Suprapubic skin (tissue), 4 donors: Measurements from ENCODE around the gene PCNT. TPM values are rescaled to one million over a fixed set of nuclear protein-coding genes. Genes with fewer than 3 reads are reported as not detected.

Experiments
- DNase-seq, 2 donors: peaks; one replicate each; pipeline ENCODE4 v3.0.0-alpha.2; 2019; ENCODE audit warnings: low spot score in 2 of 2
- H3K27ac ChIP-seq: fragments of 200-600 bp; sonication (generic); one replicate; pipeline ENCODE4 v1.5.1; 2019
- H3K27me3 ChIP-seq: fragments of 200-600 bp; sonication (generic); one replicate; pipeline ENCODE4 v1.5.1; 2019
- H3K36me3 ChIP-seq: fragments of 200-600 bp; sonication (generic); one replicate; pipeline ENCODE4 v1.5.1; 2019
- H3K4me1 ChIP-seq: fragments of 200-600 bp; sonication (generic); one replicate; pipeline ENCODE4 v1.5.1; 2019
- H3K4me3 ChIP-seq: fragments of 200-600 bp; sonication (generic); one replicate; pipeline ENCODE4 v1.5.1; 2019; ENCODE audit warnings: mild to moderate bottlenecking
- H3K9me3 ChIP-seq: fragments of 200-600 bp; sonication (generic); one replicate; pipeline ENCODE4 v1.5.1; 2019
- CTCF ChIP-seq, 2 donors: fragments of 200-600 bp in 1 of 2; fragments of 450-650 bp in 1 of 2; sonication (generic) in 1 of 2; IDR thresholded peaks; one replicate each; pipeline ENCODE4 v1.5.1; 2016 to 2019; ENCODE audit warnings: antibody characterized with exemption in 2 of 2, mild to moderate bottlenecking in 1 of 2, moderate library complexity in 1 of 2
- EP300 ChIP-seq: sonication (generic); formaldehyde crosslinking; IDR thresholded peaks from one replicate; pipeline ENCODE4 v1.6.1; 2017; ENCODE audit warnings: antibody characterized with exemption
- POLR2A ChIP-seq, 2 donors: fragments of 450-650 bp; IDR thresholded peaks; one replicate each; pipeline ENCODE4 v1.6.1; 2017; ENCODE audit warnings: antibody characterized with exemption in 2 of 2, mild to moderate bottlenecking in 2 of 2, moderate library complexity in 2 of 2
- POLR2AphosphoS5 ChIP-seq, 3 donors: sonication (generic); formaldehyde crosslinking; IDR thresholded peaks; one replicate each; pipeline ENCODE4 v1.6.1; 2017; ENCODE audit warnings: antibody characterized with exemption in 3 of 3
- WGBS: methylation state at CpG from one replicate; pipeline ENCODE4 v1.1.5; 2018; 5-methylcytosine and 5-hydroxymethylcytosine counted together
- total RNA-seq, 4 donors: library from RNA; depleted of rRNA; stranded (reverse); fragments of >200 nt; gene quantifications; one replicate each; pipeline ENCODE4 v1.1.0, GENCODE V29; 2016

PCNT gene
- total RNA-seq, 4 donors from 2014 or later, result 27.4 to 65.2 (median 47.0) TPM

DNA sequence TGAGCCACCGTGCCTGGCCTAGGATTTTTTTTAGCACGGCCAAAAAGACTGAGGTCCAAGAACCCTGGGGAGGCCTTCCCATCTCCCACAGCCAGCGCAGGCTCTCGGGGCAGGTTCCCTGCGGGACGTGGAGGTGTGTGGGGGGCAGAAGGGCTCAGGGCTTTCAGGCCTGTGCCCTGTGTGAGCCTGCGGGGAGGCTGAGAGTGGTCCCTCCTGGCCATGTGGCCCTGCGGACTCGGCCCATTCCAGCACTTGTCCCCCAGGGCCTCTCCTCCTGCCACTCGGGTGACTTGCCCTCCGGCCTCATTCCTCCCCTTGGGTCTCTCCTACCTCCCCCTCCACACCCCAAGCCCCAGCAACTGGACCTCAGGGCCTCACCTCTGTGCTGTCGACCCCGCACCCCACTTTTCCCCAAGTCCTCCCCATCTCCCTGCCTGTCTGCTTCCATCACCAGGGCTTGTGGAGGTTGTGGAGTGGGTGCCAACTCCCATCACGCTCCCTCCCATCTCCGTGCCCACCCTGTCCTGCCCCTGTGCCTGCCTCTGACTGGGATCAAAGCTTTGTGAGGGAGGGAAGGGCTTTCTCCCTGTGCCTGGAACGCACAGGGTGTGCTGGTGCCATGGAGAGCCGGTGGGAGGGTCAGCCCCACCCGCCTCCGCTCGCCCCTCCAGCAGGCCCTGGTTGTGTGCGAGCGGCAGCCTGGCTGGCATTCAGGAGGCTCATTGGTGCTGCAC lies 102.5 kb downstream of the PCNT start:
- WGBS, result 98% methylated on average over 14 of the region's 22 CpGs
- no peak overlapping the region for H3K27ac ChIP-seq

GRCh38 chr21:46427516-46427915 lies 103.6 kb downstream of the PCNT start:
- Histone ChIP-seq H3K9me3 (no peaks in the 10 kb centered on the region), H3K4me3 (no peak overlapping the region), H3K27ac (no peak overlapping the region), H3K36me3 (peaks cover 85% of the 10 kb centered on the region), H3K27me3 (no peaks in the 10 kb centered on the region), H3K4me1 (no peaks in the 10 kb centered on the region)
- TF ChIP-seq POLR2AphosphoS5 (IDR thresholded peaks at IDR 0.05), result no peak
- TF ChIP-seq POLR2A (IDR thresholded peaks at IDR 0.05), result no peak
- WGBS, result 97% methylated on average over 14 of the region's 14 CpGs
- DNase-seq, result no peak

More for the DNA sequence above, 102.5 kb downstream of the PCNT start:
- H3K9me3 ChIP-seq, result no peaks in the 10 kb centered on the region
- H3K27me3 ChIP-seq, result no peaks in the 10 kb centered on the region
- no peaks in the 10 kb centered on the region for H3K4me1 ChIP-seq
- peaks cover 85% of the 10 kb centered on the region for H3K36me3 ChIP-seq
- DNase-seq, result no peak
- H3K4me3 ChIP-seq, result no peak overlapping the region
- TF ChIP-seq EP300 (no peak), POLR2A (IDR thresholded peaks at IDR 0.05) (no peak), POLR2AphosphoS5 (IDR thresholded peaks at IDR 0.05) (no peak), CTCF (IDR thresholded peaks at IDR 0.05) (no peak)

DNA sequence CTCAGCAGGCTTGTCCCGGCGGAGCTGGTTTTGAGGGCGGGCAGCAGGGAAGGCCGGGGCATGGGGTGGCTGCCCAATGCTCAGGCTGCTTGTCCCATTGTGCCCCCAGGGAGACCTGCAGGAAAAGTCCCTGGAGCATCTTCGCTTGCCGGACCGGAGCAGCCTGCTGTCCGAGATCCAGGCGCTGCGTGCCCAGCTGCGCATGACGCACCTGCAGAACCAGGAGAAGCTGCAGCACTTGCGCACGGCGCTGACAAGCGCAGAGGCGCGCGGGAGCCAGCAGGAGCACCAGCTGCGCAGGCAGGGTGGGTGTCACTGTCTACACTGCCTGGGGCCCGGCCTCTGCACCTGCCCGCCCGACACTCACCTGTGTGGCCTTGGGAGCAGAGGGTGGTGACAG lies 104.3 kb downstream of the PCNT start:
- Histone ChIP-seq H3K9me3 (no peaks in the 10 kb centered on the region), H3K27ac (no peak overlapping the region), H3K36me3 (peaks cover 89% of the 10 kb centered on the region), H3K27me3 (no peaks in the 10 kb centered on the region), H3K4me1 (no peaks in the 10 kb centered on the region), H3K4me3 (no peak overlapping the region)
- 96% methylated on average over 14 of the region's 23 CpGs for WGBS
- DNase-seq, result no peak
- TF ChIP-seq CTCF (IDR thresholded peaks at IDR 0.05), result no peak
- TF ChIP-seq POLR2AphosphoS5 (IDR thresholded peaks at IDR 0.05), result no peak
- TF ChIP-seq EP300, result no peak
- TF ChIP-seq POLR2A (IDR thresholded peaks at IDR 0.05), result no peak

DNA sequence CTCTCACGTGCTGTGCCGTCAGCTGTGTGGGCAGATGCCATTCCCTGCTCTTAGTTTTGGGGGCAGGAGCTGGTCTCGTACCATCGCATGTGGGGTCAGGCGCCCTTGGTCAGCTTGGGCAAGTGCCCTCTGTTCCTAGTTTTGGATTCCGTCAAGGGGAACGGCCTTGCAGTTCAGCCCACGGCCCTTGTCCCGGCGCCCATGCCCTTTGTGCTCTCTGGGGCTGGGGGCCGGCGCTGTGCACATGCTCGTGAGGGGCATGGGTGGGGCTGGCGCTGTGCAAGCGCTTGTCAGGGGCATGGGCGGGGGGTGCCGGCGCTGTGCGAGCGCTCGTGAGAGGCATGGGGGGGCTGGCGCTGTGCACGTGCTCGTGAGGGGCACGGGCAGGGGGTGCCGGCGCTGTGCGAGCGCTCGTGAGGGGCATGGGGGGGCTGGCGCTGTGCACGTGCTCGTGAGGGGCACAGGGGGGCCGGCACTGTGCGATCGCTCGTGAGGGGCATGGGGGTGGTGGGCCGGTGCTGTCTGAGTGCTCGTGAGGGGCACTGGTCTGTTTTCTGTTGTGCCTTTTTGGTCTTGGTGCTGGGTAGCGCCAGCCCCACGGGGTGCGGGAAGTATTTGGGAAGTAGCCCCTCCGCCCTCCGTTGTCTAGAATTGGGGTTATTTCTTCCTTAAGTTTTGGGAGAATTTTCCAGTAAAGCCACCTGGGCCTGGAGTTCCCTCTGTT lies 105.2 kb downstream of the PCNT start:
- H3K27ac ChIP-seq, result no peak overlapping the region
- 93% methylated on average over 32 of the region's 44 CpGs for WGBS
- TF ChIP-seq POLR2AphosphoS5 (IDR thresholded peaks at IDR 0.05) (no peak), EP300 (no peak), CTCF (IDR thresholded peaks at IDR 0.05) (no peak), POLR2A (IDR thresholded peaks at IDR 0.05) (no peak)
- H3K4me3 ChIP-seq, result no peak overlapping the region
- no peaks in the 10 kb centered on the region for H3K4me1 ChIP-seq
- peaks cover 92% of the 10 kb centered on the region for H3K36me3 ChIP-seq
- H3K27me3 ChIP-seq, result no peaks in the 10 kb centered on the region
- DNase-seq, result no peak
- H3K9me3 ChIP-seq, result no peaks in the 10 kb centered on the region

GRCh38 chr21:46429754-46430681 lies 106.1 kb downstream of the PCNT start:
- H3K4me1 ChIP-seq, result no peaks in the 10 kb centered on the region
- peaks cover 97% of the 10 kb centered on the region for H3K36me3 ChIP-seq
- WGBS, result 89% methylated on average over 30 of the region's 31 CpGs
- no peak for DNase-seq
- no peak overlapping the region for H3K27ac ChIP-seq
- no peak for TF ChIP-seq CTCF (IDR thresholded peaks at IDR 0.05)
- no peak for TF ChIP-seq POLR2A (IDR thresholded peaks at IDR 0.05)
- TF ChIP-seq EP300, result no peak
- no peak for TF ChIP-seq POLR2AphosphoS5 (IDR thresholded peaks at IDR 0.05)
- no peaks in the 10 kb centered on the region for H3K27me3 ChIP-seq
- H3K4me3 ChIP-seq, result no peak overlapping the region
- H3K9me3 ChIP-seq, result no peaks in the 10 kb centered on the region
